ENCODE results near the gene PARVG.

The PARVG gene
- 178 to 317 (median 231) reads per million in 4 experiments for total RNA-seq

- peak; percentile 24 for DNase-seq
These were observed at the start of gene PARVG for GRCh38 chr22:44180706-44181032. Gene PARVG (plus strand): TSS chr22:44180925. CDS start chr22:44183330, 2,405 bp downstream.

- DNase-seq: no peak
These were observed 49.3 kb upstream of the PARVG start for GRCh38 chr22:44131412-44131811.

GRCh38 chr22:44131989-44132685 is 48.6 kb upstream of the PARVG start:
- no peak for DNase-seq

- DNase-seq: no peak
These were observed 48.0 kb upstream of the PARVG start for GRCh38 chr22:44132724-44133123.

- no peak for DNase-seq
These were observed 47.6 kb upstream of the PARVG start for GRCh38 chr22:44133161-44133560.

- no peak for DNase-seq
These were observed 46.7 kb upstream of the PARVG start for GRCh38 chr22:44133901-44134571.

- no peak for DNase-seq
These were observed 44.6 kb upstream of the PARVG start for GRCh38 chr22:44136112-44136511.

- DNase-seq: no peak
These were observed 43.9 kb upstream of the PARVG start for GRCh38 chr22:44136786-44137185.

- no peak for DNase-seq
These were observed 43.3 kb upstream of the PARVG start for GRCh38 chr22:44137415-44137814.

GRCh38 chr22:44139773-44140172 is 41.0 kb upstream of the PARVG start:
- DNase-seq: no peak

GRCh38 chr22:44142421-44143104 is 38.2 kb upstream of the PARVG start:
- DNase-seq: no peak

GRCh38 chr22:44143105-44143474 is 37.6 kb upstream of the PARVG start:
- DNase-seq: no peak

GRCh38 chr22:44143579-44143978 is 37.1 kb upstream of the PARVG start:
- no peak for DNase-seq

- DNase-seq: no peak
These were observed 36.6 kb upstream of the PARVG start for GRCh38 chr22:44144046-44144569.

- no peak for DNase-seq
These were observed 35.2 kb upstream of the PARVG start for GRCh38 chr22:44145544-44145943.

GRCh38 chr22:44146088-44146861 is 34.5 kb upstream of the PARVG start:
- no peak for DNase-seq

GRCh38 chr22:44147008-44147645 is 33.6 kb upstream of the PARVG start:
- DNase-seq: no peak

GRCh38 chr22:44147821-44148574 is 32.7 kb upstream of the PARVG start:
- no peak for DNase-seq

GRCh38 chr22:44151676-44152075 is 29.0 kb upstream of the PARVG start:
- no peak for DNase-seq

GRCh38 chr22:44153710-44154109 is 27.0 kb upstream of the PARVG start:
- no peak for DNase-seq

- DNase-seq: no peak
These were observed 26.2 kb upstream of the PARVG start for GRCh38 chr22:44154436-44154942.

GRCh38 chr22:44155115-44155514 is 25.6 kb upstream of the PARVG start:
- DNase-seq: no peak

Data from effector CD8-positive, alpha-beta T cell (primary cell).